ENCODE measurements around the gene RNGTT.
A peak's percentile ranks its signal among the peaks of the same experiment; 100 is the strongest.

The RNGTT gene

GRCh38 chr6:88587150-88587520, 376.3 kb downstream of the RNGTT start:
- no peak for DNase-seq (ENCODE audit: low spot score)

GRCh38 chr6:88586371-88587149, 376.9 kb downstream of the RNGTT start:
- no peak for DNase-seq (ENCODE audit: low spot score)

GRCh38 chr6:88585276-88585692, 378.1 kb downstream of the RNGTT start:
- DNase-seq (ENCODE audit: low spot score) = no peak

GRCh38 chr6:88584581-88585275, 378.7 kb downstream of the RNGTT start:
- no peak for DNase-seq (ENCODE audit: low spot score)

- DNase-seq (ENCODE audit: low spot score) = no peak
Measured at GRCh38 chr6:88577461-88577860, 386.0 kb downstream of the RNGTT start.

GRCh38 chr6:88575536-88575935, 387.9 kb downstream of the RNGTT start:
- no peak for DNase-seq (ENCODE audit: low spot score)

GRCh38 chr6:88574651-88575050, 388.8 kb downstream of the RNGTT start:
- DNase-seq (ENCODE audit: low spot score) = no peak

- DNase-seq (ENCODE audit: low spot score) = no peak
Measured at GRCh38 chr6:88574031-88574430, 389.4 kb downstream of the RNGTT start.

- DNase-seq (ENCODE audit: low spot score) = no peak
Measured at GRCh38 chr6:88573561-88573960, 389.9 kb downstream of the RNGTT start.

- DNase-seq (ENCODE audit: low spot score) = no peak
Measured at GRCh38 chr6:88572449-88573139, 390.8 kb downstream of the RNGTT start.

- DNase-seq (ENCODE audit: low spot score) = no peak
Measured at GRCh38 chr6:88569959-88570358, 393.5 kb downstream of the RNGTT start.

GRCh38 chr6:88567696-88568095, 395.7 kb downstream of the RNGTT start:
- DNase-seq (ENCODE audit: low spot score) = no peak

- peak; percentile 45 for DNase-seq (ENCODE audit: low spot score)
Measured at GRCh38 chr6:88566746-88567534, 396.5 kb downstream of the RNGTT start.

- no peak for DNase-seq (ENCODE audit: low spot score)
Measured at GRCh38 chr6:88565836-88566235, 397.6 kb downstream of the RNGTT start.

- DNase-seq (ENCODE audit: low spot score) = no peak
Measured at GRCh38 chr6:88565409-88565811, 398.0 kb downstream of the RNGTT start.

- DNase-seq (ENCODE audit: low spot score) = no peak
Measured at GRCh38 chr6:88563277-88563625, 400.2 kb downstream of the RNGTT start.

- no peak for DNase-seq (ENCODE audit: low spot score)
Measured at GRCh38 chr6:88562353-88563276, 400.8 kb downstream of the RNGTT start.

GRCh38 chr6:88561954-88562315, 401.5 kb downstream of the RNGTT start:
- DNase-seq (ENCODE audit: low spot score) = no peak

GRCh38 chr6:88561034-88561953, 402.1 kb downstream of the RNGTT start:
- no peak for DNase-seq (ENCODE audit: low spot score)

Data from germinal center (tissue), 1 donor.